ENCODE results near the gene COL26A1.

Gene COL26A1

GRCh38 chr7:101419831-101420230 is 57.2 kb downstream of the COL26A1 start:
- no peak for TF ChIP-seq CTCF (IDR thresholded peaks at IDR 0.05)
- no peak for TF ChIP-seq ZFX (IDR thresholded peaks at IDR 0.05; ENCODE audit: borderline replicate concordance)
- H3K27ac ChIP-seq: no peak overlapping the region

- TF ChIP-seq ZFX (IDR thresholded peaks at IDR 0.05; ENCODE audit: borderline replicate concordance): no peak
- no peak for TF ChIP-seq CTCF (IDR thresholded peaks at IDR 0.05)
Measured at GRCh38 chr7:101420436-101420835, 57.8 kb downstream of the COL26A1 start.

GRCh38 chr7:101422356-101423195 is 59.9 kb downstream of the COL26A1 start:
- TF ChIP-seq CTCF (IDR thresholded peaks at IDR 0.05) (no peak), ZFX (IDR thresholded peaks at IDR 0.05; ENCODE audit: borderline replicate concordance) (no peak)
- H3K27ac ChIP-seq: no peak overlapping the region

More at GRCh38 chr7:101420436-101420835, 57.8 kb downstream of the COL26A1 start:
- no peak overlapping the region for H3K27ac ChIP-seq

- no peak for TF ChIP-seq ZFX (IDR thresholded peaks at IDR 0.05; ENCODE audit: borderline replicate concordance)
- no peak for TF ChIP-seq CTCF (IDR thresholded peaks at IDR 0.05)
- H3K27ac ChIP-seq: no peak overlapping the region
Measured at GRCh38 chr7:101426303-101427011, 63.8 kb downstream of the COL26A1 start.

- no peak overlapping the region for H3K27ac ChIP-seq
Measured at GRCh38 chr7:101428093-101428866, 65.6 kb downstream of the COL26A1 start.

GRCh38 chr7:101432316-101432715 is 69.6 kb downstream of the COL26A1 start:
- H3K27ac ChIP-seq: no peak overlapping the region
- TF ChIP-seq CTCF (IDR thresholded peaks at IDR 0.05) (no peak), ZFX (IDR thresholded peaks at IDR 0.05; ENCODE audit: borderline replicate concordance) (no peak)

More at GRCh38 chr7:101428093-101428866, 65.6 kb downstream of the COL26A1 start:
- no peak for TF ChIP-seq CTCF (IDR thresholded peaks at IDR 0.05)
- TF ChIP-seq ZFX (IDR thresholded peaks at IDR 0.05; ENCODE audit: borderline replicate concordance): no peak
